Thymus (tissue), 11 donors: ENCODE results near the gene VTN. TPM values are rescaled to one million over a fixed set of nuclear protein-coding genes. Genes with fewer than 3 reads are reported as not detected.

Source experiments
- DNase-seq, 9 donors: peaks; one replicate each; pipeline ENCODE4 v3.0.0-alpha.2; 2013; ENCODE audit warnings: low spot score in 9 of 9, low read depth in 6 of 9, missing footprints in 1 of 9
- H3K27ac ChIP-seq, 2 donors: one replicate each; pipeline ENCODE4 v1.5.1; 2013; ENCODE audit warnings: control low read depth in 1 of 2, low read depth in 1 of 2, low read length in 1 of 2, mild to moderate bottlenecking in 1 of 2, moderate library complexity in 1 of 2
- H3K27me3 ChIP-seq, 2 donors: one replicate each; pipeline ENCODE4 v1.5.1; 2013; ENCODE audit warnings: low read length in 1 of 2; ENCODE audit not compliant: control insufficient read depth in 2 of 2, insufficient read depth in 1 of 2
- H3K36me3 ChIP-seq, 2 donors: one replicate each; pipeline ENCODE4 v1.5.1; 2013; ENCODE audit warnings: low read length in 1 of 2, mild to moderate bottlenecking in 1 of 2, moderate library complexity in 1 of 2; ENCODE audit not compliant: control insufficient read depth in 2 of 2, insufficient read depth in 2 of 2
- H3K4me1 ChIP-seq, 2 donors: one replicate each; pipeline ENCODE4 v1.5.1; 2013; ENCODE audit warnings: low read length in 2 of 2; ENCODE audit not compliant: control insufficient read depth in 2 of 2, insufficient read depth in 2 of 2
- H3K4me3 ChIP-seq, 2 donors: one replicate each; pipeline ENCODE4 v1.5.1; 2013; ENCODE audit warnings: low read length in 2 of 2, control low read depth in 1 of 2, mild to moderate bottlenecking in 1 of 2
- H3K9me3 ChIP-seq, 2 donors: one replicate each; pipeline ENCODE4 v1.5.1; 2013; ENCODE audit warnings: low read length in 1 of 2, mild to moderate bottlenecking in 1 of 2; ENCODE audit not compliant: control insufficient read depth in 2 of 2, insufficient read depth in 1 of 2
- WGBS: extraction: QIAGEN DNeasy Blood & Tissue Kit; methylation state at CpG from one replicate; pipeline ENCODE4 v1.1.7; 2013; 5-methylcytosine and 5-hydroxymethylcytosine counted together
- polyA plus RNA-seq: library from polyadenylated mRNA; stranded (reverse); fragments of 200-250 nt; gene quantifications from one replicate; pipeline ENCODE4 v1.2.3, GENCODE V29; 2013
- total RNA-seq: library from RNA; stranded (reverse); fragments of 120-200 nt; gene quantifications from one replicate; pipeline ENCODE4 v1.2.4, GENCODE V29; 2013
- donor health status: healthy.

VTN gene
- total and polyA plus RNA-seq, 2 donors: 0.09 to 0.59 TPM

DNA sequence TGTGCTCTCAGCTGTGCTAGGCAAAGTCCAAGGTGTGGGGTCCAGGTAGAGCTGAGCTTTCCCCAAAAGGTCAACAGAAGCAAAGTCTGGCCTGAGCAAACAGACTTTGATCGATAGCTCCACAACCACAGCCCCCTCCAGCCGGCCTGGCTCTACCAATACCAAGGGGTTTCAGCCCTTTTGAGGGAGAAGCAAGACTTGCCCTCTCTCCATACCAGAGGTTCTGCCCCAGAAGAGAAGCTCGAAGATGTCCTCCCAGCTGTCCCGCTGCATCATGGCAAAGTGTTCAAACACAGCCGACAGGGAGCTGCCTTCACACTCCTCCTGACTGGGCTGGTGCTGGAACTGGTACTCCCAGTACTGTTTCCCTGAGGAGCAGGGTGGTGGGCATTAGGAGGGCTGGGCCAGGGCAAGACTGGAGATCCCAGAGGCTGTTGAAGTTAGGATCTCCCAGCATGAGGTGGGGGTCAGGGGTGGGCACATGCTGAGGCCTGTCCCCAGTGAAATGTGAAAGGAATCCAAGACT, 1.7 kb downstream of the VTN start:
- DNase-seq: no peak
- H3K27ac ChIP-seq: no peak overlapping the region
- peaks cover 0 to 1% of the 10 kb centered on the region in 2 donors for H3K9me3 ChIP-seq
- peaks cover 6 to 33% of the 10 kb centered on the region in 2 donors for H3K27me3 ChIP-seq
- peaks cover 5 to 19% of the 10 kb centered on the region in 2 donors for H3K36me3 ChIP-seq
- H3K4me3 ChIP-seq: no peak overlapping the region
- peaks cover 10 to 14% of the 10 kb centered on the region in 2 donors for H3K4me1 ChIP-seq
- WGBS: 94% methylated on average over 5 of the region's 5 CpGs

DNA sequence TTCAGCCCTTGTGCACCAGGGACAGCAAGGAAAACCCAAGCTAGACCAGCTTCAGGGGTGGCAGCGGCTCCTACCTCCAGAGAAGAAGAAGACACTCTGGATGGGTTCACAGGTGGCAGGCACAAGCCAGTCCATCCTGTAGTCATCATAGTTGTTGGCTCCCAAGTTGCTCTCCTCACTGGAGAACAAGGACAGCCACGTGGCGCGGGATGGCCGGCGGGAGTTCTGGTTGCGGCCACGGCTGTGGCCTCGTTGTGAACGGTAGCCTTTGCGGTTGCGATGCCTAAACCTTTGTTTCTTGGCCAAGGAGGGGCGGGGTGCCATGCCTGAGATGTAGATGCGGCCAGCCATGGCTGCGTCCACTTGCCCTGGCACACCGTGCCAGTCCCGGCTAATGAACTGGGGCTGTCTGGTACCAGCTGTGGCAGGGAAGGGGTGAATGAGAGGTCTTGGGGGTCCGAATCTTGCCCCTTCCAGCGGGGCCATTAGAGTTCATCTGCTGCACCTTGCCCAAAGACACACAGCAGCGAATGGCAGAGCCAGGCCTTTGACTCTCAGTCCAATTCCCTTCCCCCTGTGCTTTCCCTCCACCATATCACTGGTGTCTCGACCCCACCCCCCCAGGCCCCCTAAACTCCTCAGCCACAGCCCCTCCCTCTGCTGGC, 2.3 kb downstream of the VTN start:
- peaks cover 3 to 27% of the 10 kb centered on the region in 2 donors for H3K27me3 ChIP-seq
- peaks cover 11 to 24% of the 10 kb centered on the region in 2 donors for H3K36me3 ChIP-seq
- peaks cover 0 to 1% of the 10 kb centered on the region in 2 donors for H3K9me3 ChIP-seq
- H3K27ac ChIP-seq: no peak overlapping the region
- DNase-seq: no peak
- peaks cover 9 to 11% of the 10 kb centered on the region in 2 donors for H3K4me1 ChIP-seq
- 97% methylated on average over 21 of the region's 21 CpGs for WGBS
- H3K4me3 ChIP-seq: no peak overlapping the region

DNA sequence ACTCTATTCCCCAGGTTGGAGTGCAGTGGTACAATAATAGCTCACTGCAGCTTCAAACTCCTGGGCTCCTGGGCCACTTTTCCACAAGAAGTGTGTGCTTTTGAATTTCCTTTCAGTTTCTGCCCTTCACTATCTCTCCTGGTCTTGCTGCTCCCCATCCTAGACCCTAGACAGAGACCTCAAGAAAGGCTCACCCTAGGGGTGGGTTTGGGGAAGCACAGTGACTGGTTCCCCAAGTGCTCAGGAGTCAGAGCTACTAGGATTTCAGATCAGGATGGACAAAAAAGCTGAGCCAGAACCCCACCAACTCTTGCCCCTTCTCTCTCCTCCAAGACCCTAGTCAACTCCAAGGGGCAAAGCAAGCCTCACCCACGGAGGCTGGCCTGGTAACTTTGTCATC, 3.5 kb downstream of the VTN start:
- WGBS: 95% methylated on average over 1 of the region's 1 CpG
- Histone ChIP-seq H3K4me1 (peaks cover under 1% of the 10 kb centered on the region in 2 donors), H3K36me3 (peaks cover 19 to 28% of the 10 kb centered on the region in 2 donors), H3K27ac (no peak overlapping the region), H3K4me3 (no peak overlapping the region), H3K9me3 (no peaks in the 10 kb centered on the region), H3K27me3 (peaks cover 0 to 16% of the 10 kb centered on the region in 2 donors)
- no peak for DNase-seq

DNA sequence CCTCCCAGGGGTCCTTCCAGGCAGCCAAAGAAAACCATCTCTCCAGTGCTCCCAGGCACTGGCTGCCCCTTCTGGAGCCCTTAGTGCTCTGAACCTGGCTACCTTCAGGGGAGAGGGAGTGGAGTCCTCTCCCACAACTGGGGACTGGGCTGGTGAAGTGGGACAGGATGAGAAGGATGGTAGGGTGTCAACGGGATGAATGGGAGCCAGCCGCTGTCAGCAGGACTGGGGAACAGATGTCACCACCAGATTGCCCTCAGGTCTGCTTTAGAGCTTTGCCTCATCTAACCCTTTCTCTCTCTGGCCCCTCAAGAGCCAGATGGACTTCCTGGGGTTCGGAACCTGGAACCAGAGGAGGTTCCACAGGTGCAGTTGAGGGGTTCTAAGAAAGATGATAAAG, 4.6 kb downstream of the VTN start:
- H3K4me3 ChIP-seq: no peak overlapping the region
- peaks cover 31 to 40% of the 10 kb centered on the region in 2 donors for H3K36me3 ChIP-seq
- 94% methylated on average over 3 of the region's 3 CpGs for WGBS
- H3K9me3 ChIP-seq: no peaks in the 10 kb centered on the region
- no peak overlapping the region for H3K27ac ChIP-seq
- DNase-seq: no peak
- no peaks in the 10 kb centered on the region for H3K4me1 ChIP-seq
- H3K27me3 ChIP-seq: peaks cover 0 to 7% of the 10 kb centered on the region in 2 donors

DNA sequence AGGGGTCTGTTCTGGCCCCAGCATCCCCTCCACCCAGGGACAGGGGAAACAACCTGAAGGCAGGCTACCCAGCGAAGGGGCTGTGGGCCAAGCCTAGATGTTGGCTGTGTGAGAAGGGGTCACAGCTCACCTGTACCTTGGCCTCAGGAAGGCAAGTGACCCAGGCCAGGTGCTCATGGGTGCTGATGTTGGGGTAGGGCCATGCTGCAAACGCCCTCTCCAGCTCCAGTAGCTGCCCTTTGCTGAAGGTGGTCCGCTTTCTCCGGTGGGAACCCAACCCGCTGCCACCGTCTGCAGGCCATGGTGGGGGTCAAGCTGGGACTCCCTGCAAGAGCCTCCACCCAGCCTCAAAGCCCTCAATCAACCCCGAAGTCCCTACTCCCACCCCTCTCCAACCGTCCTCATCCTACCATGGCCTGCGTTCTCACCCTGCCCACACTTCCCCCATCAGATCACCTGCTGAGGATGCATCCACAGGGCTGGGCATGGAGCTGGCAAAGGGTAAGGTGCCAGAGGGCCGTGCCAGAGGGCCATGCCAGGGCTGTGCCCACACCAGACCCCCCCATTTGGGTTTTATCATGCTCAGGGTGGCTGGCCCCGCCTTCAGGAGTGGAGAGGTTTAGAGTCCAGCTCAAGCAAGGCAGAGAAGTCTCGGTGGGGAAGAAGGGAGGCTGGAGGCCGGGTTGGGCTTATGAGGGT, 5.3 kb downstream of the VTN start, which contains the start of gene SEBOX:
Gene SEBOX, minus strand, starts transcription at position 535 of the 699 bp plus-strand sequence. Its CDS starts 48 bp downstream, at position 487.
- WGBS: 98% methylated on average over 13 of the region's 13 CpGs
- peaks cover 37 to 46% of the 10 kb centered on the region in 2 donors for H3K36me3 ChIP-seq

DNA sequence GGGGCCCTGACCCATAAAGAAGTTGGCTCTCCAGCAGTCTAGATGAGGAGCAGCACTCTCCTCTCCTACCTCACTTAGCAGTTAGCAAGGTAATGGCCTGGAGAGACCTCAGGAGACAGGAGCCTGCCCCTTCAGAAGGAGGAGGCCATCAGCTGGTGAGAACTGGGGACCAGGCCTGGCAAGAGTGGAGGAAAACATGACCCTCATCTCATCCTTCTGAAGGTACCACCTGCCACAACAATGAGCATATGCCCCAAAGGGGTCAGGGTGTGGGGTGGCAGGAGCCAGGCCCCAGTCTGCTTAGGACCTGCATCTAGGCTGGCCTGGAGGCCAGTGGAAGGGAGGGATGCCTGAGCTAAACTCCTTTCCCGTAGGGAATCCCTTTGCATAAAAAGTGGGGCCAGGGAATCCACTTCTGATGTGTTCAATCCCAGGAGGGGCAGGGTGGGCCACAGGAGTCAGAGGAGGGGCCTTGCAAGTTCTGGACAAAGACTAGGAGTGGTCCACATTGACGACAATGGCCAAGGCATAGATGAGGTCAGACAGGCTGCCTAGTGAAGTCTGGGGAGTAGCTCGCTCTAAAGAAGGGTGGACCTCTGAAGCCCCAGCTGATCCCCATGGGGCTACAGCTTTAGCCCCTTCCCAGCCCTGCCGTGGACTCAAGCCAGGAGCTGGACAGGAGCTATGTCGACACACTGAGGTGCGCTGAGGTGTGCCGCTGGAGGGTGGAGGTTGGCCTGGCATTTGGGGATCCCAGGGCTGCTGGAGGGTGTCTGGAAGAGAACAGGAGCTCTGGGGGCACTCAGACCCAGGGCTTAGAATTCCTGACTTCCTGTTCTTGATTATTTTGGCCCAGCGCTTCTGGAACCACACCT, 6.1 kb downstream of the VTN start:
- no peaks in the 10 kb centered on the region for H3K4me1 ChIP-seq
- H3K4me3 ChIP-seq: no peak overlapping the region
- no peaks in the 10 kb centered on the region for H3K9me3 ChIP-seq
- peaks cover 43 to 51% of the 10 kb centered on the region in 2 donors for H3K36me3 ChIP-seq
- H3K27me3 ChIP-seq: no peaks in the 10 kb centered on the region
- no peak for DNase-seq
- WGBS: 97% methylated on average over 8 of the region's 8 CpGs
- no peak overlapping the region for H3K27ac ChIP-seq

More for the DNA sequence above, 5.3 kb downstream of the VTN start, which contains the start of gene SEBOX:
- no peak within 1 kb of the TSS for H3K4me3 ChIP-seq
- H3K27ac ChIP-seq: no peak within 1 kb of the TSS
- peaks cover 0 to under 1% of the 10 kb centered on the region in 2 donors for H3K27me3 ChIP-seq
- H3K9me3 ChIP-seq: no peaks in the 10 kb centered on the region
- no peaks in the 10 kb centered on the region for H3K4me1 ChIP-seq
- DNase-seq: no peak

GRCh38 chr17:28363186-28363585, 6.9 kb downstream of the VTN start:
- no peaks in the 10 kb centered on the region for H3K9me3 ChIP-seq
- no peak overlapping the region for H3K27ac ChIP-seq
- no peak for DNase-seq
- peaks cover 4% of the 10 kb centered on the region in 2 donors for H3K4me1 ChIP-seq
- no peaks in the 10 kb centered on the region for H3K27me3 ChIP-seq
- H3K36me3 ChIP-seq: peaks cover 44 to 51% of the 10 kb centered on the region in 2 donors
- 99% methylated on average over 5 of the region's 5 CpGs for WGBS
- H3K4me3 ChIP-seq: no peak overlapping the region

GRCh38 chr17:28357901-28358197, 12.3 kb downstream of the VTN start:
- peaks cover 19 to 22% of the 10 kb centered on the region in 2 donors for H3K4me1 ChIP-seq
- H3K4me3 ChIP-seq: peak overlapping the region; percentile 75 to 84
- H3K27ac ChIP-seq: no peak overlapping the region
- no peak for DNase-seq
- no peaks in the 10 kb centered on the region for H3K27me3 ChIP-seq
- H3K9me3 ChIP-seq: no peaks in the 10 kb centered on the region
- H3K36me3 ChIP-seq: peaks cover 44 to 58% of the 10 kb centered on the region in 2 donors
- WGBS: 3% methylated on average over 4 of the region's 4 CpGs
